ENCODE measurements around the gene ZNF329. TPM values are rescaled to one million over a fixed set of nuclear protein-coding genes. Genes with fewer than 3 reads are reported as not detected.
A peak's percentile ranks its signal among the peaks of the same experiment; 100 is the strongest.

The ZNF329 gene
- polyA plus RNA-seq, 3 donors, result 0.56 to 1.2 (median 0.65) TPM

- H3K27ac Mint-ChIP-seq, result no peak overlapping the region
- peaks cover 36 to 96% (median 93%) of the 10 kb centered on the region in 7 donors for H3K9me3 Mint-ChIP-seq
- H3K4me3 Mint-ChIP-seq, result no peak overlapping the region
- no peak overlapping the region for H3K4me2 ChIP-seq (replicated peaks; ENCODE audit: extremely low read depth, low read length, poor library complexity, severe bottlenecking)
- no peak overlapping the region for H2AFZ ChIP-seq (ENCODE audit: insufficient read depth, low read depth, low read length, poor library complexity, severe bottlenecking)
- H3K4me1 Mint-ChIP-seq, result no peaks in the 10 kb centered on the region
- WGBS (ENCODE audit: insufficient coverage), result no CpG with 5 or more reads among the region's 1 CpG
- H3K36me3 Mint-ChIP-seq, result no peaks in the 10 kb centered on the region
- DNase-seq, result no peak
- peaks cover 0 to 4% (median 1%) of the 10 kb centered on the region in 3 donors for H3K27me3 Mint-ChIP-seq (ENCODE audit: low read depth in 3 of 3)
- peaks cover 83 to 87% of the 10 kb centered on the region in 2 donors for H3K9me3 ChIP-seq (replicated peaks in 1 of 2; ENCODE audit: control insufficient read depth in 1 of 2, insufficient read depth in 1 of 2, low read length in 2 of 2)
- no peak overlapping the region for H3K4me3 ChIP-seq (replicated peaks in 1 of 3; ENCODE audit: low read depth in 2 of 3, low read length in 3 of 3)
- no peaks in the 10 kb centered on the region for H3K79me2 ChIP-seq (ENCODE audit: insufficient read depth, low read length)
- no peak overlapping the region for H3K9ac ChIP-seq (ENCODE audit: insufficient read depth, low read length, poor library complexity, severe bottlenecking)
- H4K20me1 ChIP-seq (ENCODE audit: insufficient read depth, low read length), result no peaks in the 10 kb centered on the region
- H3K36me3 ChIP-seq (replicated peaks in 1 of 2; ENCODE audit: control insufficient read depth in 1 of 2, insufficient read depth in 2 of 2, low read length in 2 of 2), result no peaks in the 10 kb centered on the region
- no peaks in the 10 kb centered on the region for H3K27me3 ChIP-seq (ENCODE audit: control insufficient read depth in 2 of 2, insufficient read depth in 2 of 2, low read length in 2 of 2)
- H3K4me1 ChIP-seq (ENCODE audit: control insufficient read depth in 1 of 2, insufficient read depth in 2 of 2, low read length in 2 of 2), result no peaks in the 10 kb centered on the region
- H3K27ac ChIP-seq (ENCODE audit: low read depth in 1 of 2, low read length in 2 of 2), result no peak overlapping the region
- intact Hi-C loops (cut with micrococcal nuclease), result no loop called here
- TF ChIP-seq, protein P1, sequence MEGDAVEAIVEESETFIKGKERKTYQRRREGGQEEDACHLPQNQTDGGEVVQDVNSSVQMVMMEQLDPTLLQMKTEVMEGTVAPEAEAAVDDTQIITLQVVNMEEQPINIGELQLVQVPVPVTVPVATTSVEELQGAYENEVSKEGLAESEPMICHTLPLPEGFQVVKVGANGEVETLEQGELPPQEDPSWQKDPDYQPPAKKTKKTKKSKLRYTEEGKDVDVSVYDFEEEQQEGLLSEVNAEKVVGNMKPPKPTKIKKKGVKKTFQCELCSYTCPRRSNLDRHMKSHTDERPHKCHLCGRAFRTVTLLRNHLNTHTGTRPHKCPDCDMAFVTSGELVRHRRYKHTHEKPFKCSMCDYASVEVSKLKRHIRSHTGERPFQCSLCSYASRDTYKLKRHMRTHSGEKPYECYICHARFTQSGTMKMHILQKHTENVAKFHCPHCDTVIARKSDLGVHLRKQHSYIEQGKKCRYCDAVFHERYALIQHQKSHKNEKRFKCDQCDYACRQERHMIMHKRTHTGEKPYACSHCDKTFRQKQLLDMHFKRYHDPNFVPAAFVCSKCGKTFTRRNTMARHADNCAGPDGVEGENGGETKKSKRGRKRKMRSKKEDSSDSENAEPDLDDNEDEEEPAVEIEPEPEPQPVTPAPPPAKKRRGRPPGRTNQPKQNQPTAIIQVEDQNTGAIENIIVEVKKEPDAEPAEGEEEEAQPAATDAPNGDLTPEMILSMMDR (IDR thresholded peaks at IDR 0.05), result no peak
Measured at GRCh38 chr19:58170860-58171259, 20.3 kb upstream of the ZNF329 start.

DNA sequence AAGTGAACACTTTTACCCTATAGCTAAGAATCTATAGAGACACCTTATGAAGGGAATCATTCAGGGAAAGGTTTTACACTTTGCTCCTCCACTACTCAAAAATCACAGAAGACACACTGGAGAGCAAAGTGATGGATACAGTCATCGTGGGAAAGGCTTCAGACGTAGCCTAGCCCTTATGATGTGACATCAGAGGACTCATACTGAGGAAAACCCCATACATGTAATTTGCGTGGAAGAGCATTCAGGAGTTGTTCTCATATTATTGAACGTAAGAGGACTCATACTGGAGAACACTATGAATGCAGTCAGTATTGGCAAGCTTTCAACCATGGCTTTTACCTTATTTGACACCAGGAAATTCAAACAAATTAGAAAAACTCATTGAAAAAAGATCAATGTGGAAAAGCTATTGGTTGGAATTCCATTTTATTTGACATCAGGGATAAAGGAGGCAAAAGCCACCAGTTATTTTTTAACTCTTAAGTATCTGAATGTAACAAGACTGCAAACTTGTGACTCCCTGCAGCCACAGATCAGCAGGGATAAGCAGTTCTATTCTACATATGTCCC is 16.2 kb upstream of the ZNF329 start:
- peaks cover 42 to 96% (median 90%) of the 10 kb centered on the region in 7 donors for H3K9me3 Mint-ChIP-seq
- no peak overlapping the region for H3K27ac Mint-ChIP-seq
- Histone ChIP-seq H2AFZ (ENCODE audit: insufficient read depth, low read depth, low read length, poor library complexity, severe bottlenecking) (no peak overlapping the region), H3K4me1 (ENCODE audit: control insufficient read depth in 1 of 2, insufficient read depth in 2 of 2, low read length in 2 of 2) (no peaks in the 10 kb centered on the region), H3K4me3 (replicated peaks in 1 of 3; ENCODE audit: low read depth in 2 of 3, low read length in 3 of 3) (peak overlapping the region in 1 of 3 experiments; percentile 25), H3K9ac (ENCODE audit: insufficient read depth, low read length, poor library complexity, severe bottlenecking) (no peak overlapping the region), H3K79me2 (ENCODE audit: insufficient read depth, low read length) (no peaks in the 10 kb centered on the region), H3K4me2 (replicated peaks; ENCODE audit: extremely low read depth, low read length, poor library complexity, severe bottlenecking) (no peak overlapping the region), H4K20me1 (ENCODE audit: insufficient read depth, low read length) (no peaks in the 10 kb centered on the region), H3K9me3 (replicated peaks in 1 of 2; ENCODE audit: control insufficient read depth in 1 of 2, insufficient read depth in 1 of 2, low read length in 2 of 2) (peaks cover 82 to 88% of the 10 kb centered on the region in 2 donors), H3K27me3 (ENCODE audit: control insufficient read depth in 2 of 2, insufficient read depth in 2 of 2, low read length in 2 of 2) (no peaks in the 10 kb centered on the region), H3K36me3 (replicated peaks in 1 of 2; ENCODE audit: control insufficient read depth in 1 of 2, insufficient read depth in 2 of 2, low read length in 2 of 2) (no peaks in the 10 kb centered on the region), H3K27ac (ENCODE audit: low read depth in 1 of 2, low read length in 2 of 2) (no peak overlapping the region)
- no peak overlapping the region for H3K4me3 Mint-ChIP-seq
- no peaks in the 10 kb centered on the region for H3K36me3 Mint-ChIP-seq
- intact Hi-C loops (cut with micrococcal nuclease), result no loop called here
- WGBS (ENCODE audit: insufficient coverage), result no CpG with 5 or more reads among the region's 4 CpGs
- H3K4me1 Mint-ChIP-seq, result no peaks in the 10 kb centered on the region
- DNase-seq, result no peak
- H3K27me3 Mint-ChIP-seq (ENCODE audit: low read depth in 3 of 3), result peaks cover 0 to 6% (median under 1%) of the 10 kb centered on the region in 3 donors
- TF ChIP-seq, protein P1 (IDR thresholded peaks at IDR 0.05), result no peak
